Stimulated activated naive CD8-positive, alpha-beta T cell treated with anti-CD3 and anti-CD28 coated beads, Interleukin-15, Interleukin-2, amounts not matched to agents 100 ng/mL and 50 ng/mL, for 24 hours (primary cell): ENCODE measurements around the gene ICA1.
A peak's percentile ranks its signal among the peaks of the same experiment; 100 is the strongest.
"Not testable (repeated sequence)": the region's sequence is repeated elsewhere in the genome, so short reads cannot be mapped to it uniquely, and the experiment has no call there.

Source experiments
- H3K27ac Mint-ChIP-seq: one replicate; pipeline ENCODE4 v1.8.0; 2021; ENCODE audit warnings: mild to moderate bottlenecking, mixed read lengths
- H3K27me3 Mint-ChIP-seq: one replicate; pipeline ENCODE4 v1.8.0; 2021; ENCODE audit warnings: mixed read lengths
- H3K36me3 Mint-ChIP-seq: one replicate; pipeline ENCODE4 v1.8.0; 2021; ENCODE audit warnings: low read depth, mixed read lengths
- H3K4me1 Mint-ChIP-seq: one replicate; pipeline ENCODE4 v1.8.0; 2021; ENCODE audit warnings: low read depth, mixed read lengths
- H3K4me3 Mint-ChIP-seq: one replicate; pipeline ENCODE4 v1.8.0; 2021; ENCODE audit warnings: mild to moderate bottlenecking, mixed read lengths
- H3K9me3 Mint-ChIP-seq: one replicate; pipeline ENCODE4 v1.8.0; 2021; ENCODE audit warnings: mixed read lengths

Gene ICA1

DNA sequence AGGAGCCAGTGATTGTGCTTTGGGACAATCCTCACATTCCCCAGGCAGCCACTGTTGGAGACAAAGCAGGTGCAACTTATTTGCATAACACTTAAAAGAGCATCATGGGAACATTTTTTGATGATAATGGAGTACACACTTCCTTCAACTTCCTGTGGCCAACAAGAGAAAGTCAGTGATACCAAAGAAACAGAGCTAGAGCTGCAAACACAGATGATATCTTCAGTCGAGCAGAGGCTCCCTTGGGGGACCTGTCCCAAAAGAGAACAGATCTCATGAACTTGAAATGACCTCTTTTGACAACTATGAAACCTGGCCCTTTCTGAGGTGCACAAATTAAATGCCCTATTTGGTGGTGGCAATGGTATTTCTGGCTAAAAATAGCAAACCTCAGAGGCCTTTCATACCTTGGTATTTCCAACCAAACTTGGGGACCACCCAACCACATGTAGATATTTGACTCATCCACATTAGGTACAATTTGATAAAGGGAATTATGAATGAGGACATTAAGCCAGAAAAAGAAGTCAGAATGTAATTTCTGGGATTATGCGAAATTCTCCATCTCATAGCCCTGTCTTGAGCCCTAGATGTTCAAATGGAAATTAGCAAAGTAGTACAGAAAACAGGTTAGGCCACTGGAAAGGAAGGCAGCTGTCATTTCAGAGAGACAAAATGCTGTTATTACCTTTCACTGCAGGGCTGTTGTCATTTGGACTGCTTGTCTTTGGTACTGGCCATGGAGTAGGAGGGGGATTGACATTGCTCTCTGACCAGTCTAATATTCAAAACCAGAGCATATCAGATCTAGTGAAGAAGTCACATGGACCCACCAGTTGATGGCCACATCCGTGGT, 146.2 kb downstream of the ICA1 start:
- peak overlapping the region; percentile 15 for H3K4me3 Mint-ChIP-seq
- H3K9me3 Mint-ChIP-seq: peaks cover 8% of the 10 kb centered on the region
- peak overlapping the region; percentile 71 for H3K27ac Mint-ChIP-seq
- peaks cover 50% of the 10 kb centered on the region for H3K4me1 Mint-ChIP-seq
- H3K27me3 Mint-ChIP-seq: no peaks in the 10 kb centered on the region
- peaks cover 3% of the 10 kb centered on the region for H3K36me3 Mint-ChIP-seq

DNA sequence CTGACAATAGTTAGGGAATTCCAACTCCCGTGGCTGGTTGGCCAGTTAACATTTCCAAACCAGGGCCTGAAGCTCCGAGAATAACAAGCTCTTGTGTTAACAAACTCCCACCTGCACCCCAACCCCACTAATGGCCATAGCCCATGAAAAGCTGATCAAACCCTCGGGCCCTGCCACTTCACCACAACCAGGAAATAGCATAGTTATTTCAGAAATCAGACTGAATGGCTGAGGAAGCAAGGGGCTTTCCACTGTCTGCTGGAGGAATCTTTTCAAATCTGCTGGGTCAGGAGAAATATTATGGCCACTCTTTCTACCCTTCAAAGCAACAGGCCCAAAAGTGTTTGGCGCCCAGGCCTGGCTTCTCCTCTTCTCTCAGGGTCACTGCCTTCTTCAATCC, 147.8 kb downstream of the ICA1 start:
- H3K9me3 Mint-ChIP-seq: peaks cover 8% of the 10 kb centered on the region
- H3K36me3 Mint-ChIP-seq: peaks cover 3% of the 10 kb centered on the region
- H3K27me3 Mint-ChIP-seq: no peaks in the 10 kb centered on the region
- H3K4me1 Mint-ChIP-seq: peaks cover 44% of the 10 kb centered on the region
- no peak overlapping the region for H3K27ac Mint-ChIP-seq
- no peak overlapping the region for H3K4me3 Mint-ChIP-seq

DNA sequence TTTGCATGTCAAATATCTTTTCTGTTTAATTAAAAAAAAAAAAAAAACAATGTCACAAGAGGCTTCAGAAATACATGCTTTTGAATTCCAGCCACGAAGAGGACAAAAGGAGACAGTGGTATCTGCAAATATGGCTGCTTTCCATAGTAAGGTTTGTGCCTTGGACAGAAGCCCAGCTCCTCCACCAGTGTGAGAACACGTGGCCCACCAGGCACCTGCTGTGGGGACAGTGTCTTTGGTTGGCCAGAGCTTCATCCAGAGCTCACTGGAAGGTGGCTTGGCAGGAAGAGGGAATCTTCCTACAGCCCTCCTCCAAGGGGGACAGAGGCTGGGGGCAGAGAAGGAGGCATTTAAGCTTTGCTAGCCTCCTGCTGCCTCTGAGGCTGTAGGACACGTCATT, 148.8 kb downstream of the ICA1 start:
- no peak overlapping the region for H3K27ac Mint-ChIP-seq

DNA sequence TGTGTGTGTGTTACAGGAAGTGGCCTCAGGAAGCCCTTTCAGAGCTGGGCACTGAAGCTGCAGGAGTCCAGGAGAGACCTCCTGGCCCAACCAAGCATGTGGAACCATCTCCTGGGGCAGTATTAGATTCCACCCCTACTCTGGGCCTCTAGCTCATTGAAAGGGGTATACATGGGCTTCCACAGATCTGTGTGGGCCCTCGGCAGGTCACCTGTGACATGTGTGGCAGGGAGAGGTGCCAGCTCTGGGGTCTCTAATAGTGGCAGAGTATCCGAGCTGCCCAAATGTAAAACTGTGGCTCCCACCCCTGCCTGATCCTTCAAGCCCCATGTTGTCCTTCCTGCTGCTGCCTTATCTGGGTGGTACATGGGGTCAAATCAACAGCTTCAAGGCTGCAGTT, 149.3 kb downstream of the ICA1 start:
- Mint-ChIP-seq H3K27me3 (no peaks in the 10 kb centered on the region), H3K4me1 (peaks cover 41% of the 10 kb centered on the region), H3K4me3 (no peak overlapping the region), H3K9me3 (peaks cover 8% of the 10 kb centered on the region), H3K36me3 (peaks cover 3% of the 10 kb centered on the region), H3K27ac (no peak overlapping the region)

More for the DNA sequence above, 148.8 kb downstream of the ICA1 start:
- H3K4me1 Mint-ChIP-seq: peaks cover 44% of the 10 kb centered on the region
- H3K36me3 Mint-ChIP-seq: peaks cover 3% of the 10 kb centered on the region
- no peak overlapping the region for H3K4me3 Mint-ChIP-seq
- H3K27me3 Mint-ChIP-seq: no peaks in the 10 kb centered on the region
- H3K9me3 Mint-ChIP-seq: peaks cover 8% of the 10 kb centered on the region

DNA sequence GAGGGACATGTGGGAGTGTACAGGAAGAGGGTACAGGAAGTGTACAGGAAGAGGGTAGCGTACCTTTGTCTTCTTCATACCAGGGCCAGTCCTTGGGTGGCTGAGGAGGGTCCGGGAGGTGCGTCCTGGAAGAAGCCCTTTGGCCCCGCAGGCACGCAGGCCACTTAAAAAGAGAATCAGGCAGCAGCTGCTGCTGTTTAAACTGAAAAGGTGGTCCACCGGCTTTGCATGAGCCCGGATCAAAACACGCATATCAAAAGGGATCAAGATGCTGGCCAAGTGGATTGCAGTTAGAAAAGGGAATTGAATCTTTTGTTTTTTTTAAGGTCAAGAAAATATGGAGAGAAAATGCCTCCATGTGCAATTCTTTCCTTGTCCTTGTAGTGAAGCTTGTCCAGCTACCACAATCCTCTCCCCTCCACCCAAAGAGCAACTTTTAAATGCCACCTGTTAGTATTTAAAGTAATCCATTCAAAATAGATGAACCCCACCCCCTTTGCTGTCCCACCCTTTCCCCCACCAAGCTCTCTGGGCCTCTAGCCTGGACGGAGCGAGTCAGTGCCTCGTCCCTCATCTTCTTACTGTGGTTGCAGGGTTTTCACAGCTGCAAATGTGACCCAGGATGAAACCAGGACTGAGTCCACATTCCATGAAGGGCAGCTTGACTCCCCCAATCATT, 150.5 kb downstream of the ICA1 start:
- H3K9me3 Mint-ChIP-seq: peaks cover 4% of the 10 kb centered on the region
- H3K27me3 Mint-ChIP-seq: no peaks in the 10 kb centered on the region
- H3K36me3 Mint-ChIP-seq: no peaks in the 10 kb centered on the region
- peaks cover 35% of the 10 kb centered on the region for H3K4me1 Mint-ChIP-seq
- H3K4me3 Mint-ChIP-seq: no peak overlapping the region
- H3K27ac Mint-ChIP-seq: no peak overlapping the region

DNA sequence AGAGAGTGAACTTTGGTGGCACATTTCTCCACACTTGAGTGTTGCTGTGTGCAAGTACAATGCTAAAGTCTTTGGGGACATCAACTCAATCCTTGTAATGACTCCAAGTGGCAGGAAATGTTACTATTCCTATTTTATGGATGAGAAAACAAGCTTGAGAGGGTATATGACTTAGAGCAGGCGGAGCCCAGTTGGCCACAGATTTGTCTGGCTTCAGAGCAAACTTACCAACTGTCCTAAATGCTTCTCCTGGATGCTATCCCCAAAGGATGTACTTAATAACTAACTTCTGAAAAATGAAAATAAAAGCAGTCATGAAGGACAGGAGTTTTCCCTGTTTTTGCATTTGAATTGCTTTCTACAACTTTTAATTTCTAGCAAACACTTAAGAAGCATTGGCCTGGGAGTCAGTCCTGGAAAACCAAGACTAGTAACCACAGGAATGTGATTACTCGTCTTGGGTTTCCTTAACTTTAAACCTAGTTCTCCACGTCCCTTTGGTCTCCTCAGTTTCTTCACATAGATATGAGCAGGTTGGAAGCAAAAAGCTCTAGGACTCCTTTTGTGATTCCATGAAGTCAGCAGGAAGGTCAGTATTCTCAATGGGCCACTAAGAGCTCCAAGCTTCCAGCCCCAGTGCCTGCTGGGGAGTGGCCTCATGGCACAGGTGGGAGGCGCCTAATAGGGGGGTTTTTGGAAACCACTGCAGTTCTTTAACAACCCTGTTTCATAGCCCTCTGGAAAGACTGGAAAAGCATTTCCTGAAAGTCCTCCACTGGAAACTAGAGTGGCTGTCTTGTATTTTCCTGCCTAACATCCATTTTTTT, 152.6 kb downstream of the ICA1 start:
- H3K9me3 Mint-ChIP-seq: peaks cover under 1% of the 10 kb centered on the region
- H3K27me3 Mint-ChIP-seq: no peaks in the 10 kb centered on the region
- no peak overlapping the region for H3K27ac Mint-ChIP-seq
- H3K4me1 Mint-ChIP-seq: peaks cover 35% of the 10 kb centered on the region
- H3K36me3 Mint-ChIP-seq: no peaks in the 10 kb centered on the region
- H3K4me3 Mint-ChIP-seq: no peak overlapping the region

DNA sequence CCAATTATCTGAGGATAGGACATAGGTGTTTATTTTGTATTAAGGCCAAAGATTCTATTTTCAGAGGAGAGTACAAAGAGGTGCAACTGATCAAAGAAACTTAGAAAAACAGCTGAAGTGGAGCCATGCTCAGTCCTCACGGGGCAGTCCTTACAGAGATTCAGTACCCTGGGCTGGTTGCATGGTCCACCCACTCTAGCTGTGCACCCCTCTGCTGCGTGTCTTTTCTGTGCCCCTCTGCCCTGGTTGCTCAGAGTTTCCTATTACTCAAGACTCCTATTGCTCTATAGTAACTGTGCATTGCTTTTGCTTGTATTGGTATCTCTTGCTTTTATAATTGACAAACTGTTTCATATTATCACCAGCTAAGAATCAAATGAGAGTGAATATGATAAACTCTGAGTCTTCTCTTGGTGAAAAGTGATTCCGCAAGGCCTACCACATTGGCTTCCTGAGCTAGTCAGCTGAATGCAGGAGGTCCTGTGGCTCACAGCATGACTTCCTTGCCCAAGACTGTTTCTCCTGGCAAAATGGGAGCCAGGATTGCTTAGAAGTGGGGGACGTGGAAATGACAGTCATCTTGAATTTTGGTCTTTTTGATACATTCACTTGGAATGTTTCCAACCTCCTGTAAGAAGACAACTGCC, 156.4 kb downstream of the ICA1 start:
- Mint-ChIP-seq H3K4me3 (no peak overlapping the region), H3K4me1 (peaks cover 30% of the 10 kb centered on the region), H3K27me3 (no peaks in the 10 kb centered on the region), H3K9me3 (peaks cover 8% of the 10 kb centered on the region), H3K27ac (peak overlapping the region; percentile 54), H3K36me3 (peaks cover 4% of the 10 kb centered on the region)

DNA sequence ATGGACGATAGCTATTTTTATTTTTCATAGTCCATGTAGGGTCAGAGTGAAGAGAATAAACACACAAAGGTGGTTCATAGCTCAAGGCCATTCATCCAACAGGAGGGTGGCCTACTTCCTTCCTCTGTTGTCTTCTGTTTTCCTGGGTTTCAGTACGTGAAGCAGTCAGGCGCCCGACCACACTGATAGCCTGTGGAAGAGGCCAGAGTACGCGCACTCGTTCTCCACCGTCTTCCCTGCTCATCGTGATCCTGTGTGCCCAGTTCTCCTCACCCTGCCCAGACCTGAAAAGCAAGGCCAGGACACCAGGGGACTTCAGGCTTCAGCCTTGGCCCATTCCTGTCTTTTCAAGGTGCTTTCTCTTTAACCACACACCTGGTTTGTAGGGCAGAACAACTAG, 158.7 kb downstream of the ICA1 start:
- no peak overlapping the region for H3K27ac Mint-ChIP-seq
- peaks cover 20% of the 10 kb centered on the region for H3K9me3 Mint-ChIP-seq
- H3K36me3 Mint-ChIP-seq: peaks cover 4% of the 10 kb centered on the region
- no peaks in the 10 kb centered on the region for H3K27me3 Mint-ChIP-seq
- peaks cover 30% of the 10 kb centered on the region for H3K4me1 Mint-ChIP-seq
- H3K4me3 Mint-ChIP-seq: no peak overlapping the region

DNA sequence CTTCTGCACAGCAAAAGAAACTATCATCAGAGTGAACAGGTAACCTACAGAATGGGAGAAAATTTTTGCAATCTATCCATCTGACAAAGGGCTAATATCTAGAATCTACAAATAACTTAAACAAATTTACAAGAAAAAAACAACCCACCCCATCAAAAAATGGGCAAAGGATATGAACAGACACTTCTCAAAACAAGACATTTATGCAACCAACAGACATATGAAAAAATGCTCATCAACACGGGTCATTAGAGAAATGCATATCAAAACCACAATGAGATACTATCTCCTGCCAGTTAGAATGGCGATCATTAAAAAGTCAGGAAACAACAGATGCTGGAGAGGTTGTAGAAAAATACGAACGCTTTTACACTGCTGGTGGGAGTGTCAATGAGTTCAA, 160.7 kb downstream of the ICA1 start:
- not testable (repeated sequence) for H3K27ac Mint-ChIP-seq, H3K4me3 Mint-ChIP-seq, H3K27me3 Mint-ChIP-seq, H3K36me3 Mint-ChIP-seq
- H3K9me3 Mint-ChIP-seq: peaks cover 26% of the 10 kb centered on the region
- H3K4me1 Mint-ChIP-seq: peaks cover 23% of the 10 kb centered on the region

DNA sequence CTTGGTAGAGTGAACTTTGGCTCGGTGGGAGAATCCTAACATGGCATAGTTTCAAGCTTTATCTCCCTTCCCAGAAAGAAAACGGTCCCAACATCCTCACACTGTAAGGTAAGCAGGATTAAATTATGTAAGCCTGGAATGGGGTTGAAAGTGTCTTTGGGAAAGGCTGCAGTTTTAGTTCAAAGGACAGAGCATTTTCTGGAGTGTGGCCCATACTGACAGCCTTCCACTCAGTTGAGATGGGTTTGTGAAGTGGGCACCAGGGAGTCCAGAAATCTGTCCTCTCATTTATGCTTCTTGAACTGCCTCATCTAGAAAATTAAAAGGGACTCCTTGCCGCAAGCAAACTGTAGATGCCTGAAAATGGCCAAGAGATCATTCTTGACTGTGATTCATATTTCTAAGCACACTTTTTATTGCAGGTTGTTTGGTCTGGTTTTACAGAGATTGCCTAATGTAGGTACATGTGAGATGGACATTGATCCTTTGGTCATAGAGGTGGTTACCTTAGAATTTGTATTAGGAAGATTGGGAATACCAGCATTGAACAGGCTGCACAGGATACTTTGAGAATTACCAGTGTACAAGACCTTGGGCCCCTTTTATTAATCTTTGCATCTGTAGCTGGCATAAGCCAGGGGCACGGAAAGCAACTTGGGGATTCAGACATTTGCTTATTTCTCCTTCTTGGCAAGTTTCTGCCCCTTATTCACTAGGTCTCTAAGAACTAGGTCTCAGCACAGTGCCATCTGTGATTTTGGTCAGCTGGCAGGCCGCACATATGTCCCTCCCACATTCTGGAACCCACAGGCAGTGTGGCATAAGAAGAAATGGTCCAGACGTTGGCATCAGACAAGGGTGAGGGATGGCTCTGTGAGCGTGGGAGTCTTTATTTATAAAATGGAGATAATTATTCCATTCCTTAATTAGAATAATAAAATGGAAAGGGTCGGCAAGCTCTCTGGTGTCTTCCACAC, 167.5 kb downstream of the ICA1 start:
- peaks cover 16% of the 10 kb centered on the region for H3K9me3 Mint-ChIP-seq
- H3K27ac Mint-ChIP-seq: no peak overlapping the region
- H3K27me3 Mint-ChIP-seq: no peaks in the 10 kb centered on the region
- peaks cover 20% of the 10 kb centered on the region for H3K36me3 Mint-ChIP-seq
- H3K4me3 Mint-ChIP-seq: no peak overlapping the region
- H3K4me1 Mint-ChIP-seq: no peaks in the 10 kb centered on the region

DNA sequence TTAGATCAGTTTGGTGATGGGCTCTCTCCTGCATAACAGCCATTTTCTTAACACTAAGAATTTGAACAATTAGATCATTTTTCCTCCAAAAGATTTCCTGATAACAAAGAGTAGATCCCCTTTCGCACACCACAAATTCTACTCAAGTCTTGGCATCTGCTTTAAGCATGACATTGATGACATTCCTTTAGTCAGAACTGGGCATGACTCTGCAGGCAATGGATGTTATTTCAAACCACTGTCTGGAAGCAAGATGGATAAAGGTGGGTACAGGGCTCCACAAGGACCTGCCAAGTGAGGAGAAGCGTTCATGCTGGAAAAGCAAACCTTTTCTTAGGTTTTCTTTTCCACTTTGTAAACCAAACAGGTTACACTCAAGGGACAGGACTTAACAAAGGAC, 169.8 kb downstream of the ICA1 start:
- Mint-ChIP-seq H3K27ac (no peak overlapping the region), H3K4me3 (no peak overlapping the region), H3K36me3 (peaks cover 23% of the 10 kb centered on the region), H3K4me1 (no peaks in the 10 kb centered on the region), H3K9me3 (peaks cover under 1% of the 10 kb centered on the region), H3K27me3 (no peaks in the 10 kb centered on the region)

DNA sequence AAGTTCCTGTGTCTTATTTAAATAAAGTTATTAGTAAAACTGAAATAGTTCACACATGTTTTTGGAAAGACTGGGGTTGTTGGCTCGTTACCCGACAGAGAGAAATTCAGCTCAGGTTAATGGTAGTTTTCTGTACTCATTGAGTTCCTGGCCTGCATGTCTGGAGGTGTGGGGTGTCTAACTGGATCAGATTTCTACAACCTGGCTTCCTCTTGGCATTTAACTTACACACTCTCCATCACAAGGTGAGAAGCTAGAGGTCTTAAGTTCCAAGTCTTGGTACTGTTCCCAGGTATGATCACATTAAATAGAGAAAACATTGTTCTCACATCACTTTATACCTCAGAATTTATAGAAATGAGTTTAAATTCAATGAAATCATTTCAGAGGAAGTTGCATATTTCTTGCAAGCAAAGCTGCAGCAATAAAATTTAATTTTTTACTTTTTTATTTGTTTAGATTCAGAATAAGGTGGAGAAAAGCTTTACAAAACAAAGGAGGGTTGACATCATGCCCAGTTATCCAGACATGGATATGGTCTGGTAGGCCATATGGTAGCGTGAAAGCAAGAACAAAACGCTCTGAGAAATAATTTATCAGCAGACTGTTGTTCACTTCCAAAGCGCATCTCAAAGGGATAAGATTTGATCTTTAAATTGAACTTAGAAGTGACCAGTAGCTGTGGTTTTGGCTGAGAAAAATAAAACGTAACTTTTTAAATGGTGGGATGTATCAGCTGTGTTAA, 172.8 kb downstream of the ICA1 start:
- Mint-ChIP-seq H3K27me3 (no peaks in the 10 kb centered on the region), H3K9me3 (no peaks in the 10 kb centered on the region), H3K36me3 (peaks cover 21% of the 10 kb centered on the region), H3K4me1 (no peaks in the 10 kb centered on the region), H3K27ac (no peak overlapping the region), H3K4me3 (no peak overlapping the region)

DNA sequence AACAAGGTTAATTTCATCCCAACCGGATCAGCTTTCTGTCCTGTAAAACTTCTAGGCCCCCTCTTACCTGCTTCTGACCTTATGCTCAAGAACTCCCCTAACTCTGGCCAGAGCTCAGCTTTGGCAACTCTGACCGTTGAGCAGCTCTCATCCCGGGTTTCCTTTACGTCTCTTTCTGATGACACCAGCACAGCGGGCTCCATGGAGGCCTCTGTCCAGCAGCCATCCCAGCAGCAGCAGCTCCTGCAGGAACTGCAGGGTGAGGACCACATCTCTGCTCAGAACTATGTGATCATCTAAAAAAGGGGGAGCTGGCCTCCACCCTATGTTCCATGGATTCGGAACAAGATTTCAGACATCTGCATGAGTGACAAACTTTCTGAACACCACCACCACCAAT, 175.7 kb downstream of the ICA1 start:
- no peaks in the 10 kb centered on the region for H3K9me3 Mint-ChIP-seq
- H3K27me3 Mint-ChIP-seq: no peaks in the 10 kb centered on the region
- no peak overlapping the region for H3K4me3 Mint-ChIP-seq
- no peak overlapping the region for H3K27ac Mint-ChIP-seq
- no peaks in the 10 kb centered on the region for H3K4me1 Mint-ChIP-seq
- peaks cover 15% of the 10 kb centered on the region for H3K36me3 Mint-ChIP-seq
